AG09309 (cell line): ENCODE results near the gene KAZN.

Experiments used
- DNase-seq: peaks from one replicate; pipeline ENCODE4 v3.0.0-alpha.2; 2010; ENCODE audit warnings: low read depth
- H3K4me3 ChIP-seq: 2 replicates; pipeline ENCODE4 v1.5.1; 2011; ENCODE audit warnings: mild to moderate bottlenecking, low read depth, low read length, moderate library complexity; ENCODE audit not compliant: control insufficient read depth
- TF ChIP-seq, protein P1 (sequence below): IDR thresholded peaks from 2 replicates; pipeline ENCODE4 v1.5.1; 2011; ENCODE audit warnings: mild to moderate bottlenecking, low read depth, low read length, inconsistent platforms; ENCODE audit not compliant: insufficient read depth, control insufficient read depth; ENCODE audit errors: missing control alignments

KAZN gene

DNA sequence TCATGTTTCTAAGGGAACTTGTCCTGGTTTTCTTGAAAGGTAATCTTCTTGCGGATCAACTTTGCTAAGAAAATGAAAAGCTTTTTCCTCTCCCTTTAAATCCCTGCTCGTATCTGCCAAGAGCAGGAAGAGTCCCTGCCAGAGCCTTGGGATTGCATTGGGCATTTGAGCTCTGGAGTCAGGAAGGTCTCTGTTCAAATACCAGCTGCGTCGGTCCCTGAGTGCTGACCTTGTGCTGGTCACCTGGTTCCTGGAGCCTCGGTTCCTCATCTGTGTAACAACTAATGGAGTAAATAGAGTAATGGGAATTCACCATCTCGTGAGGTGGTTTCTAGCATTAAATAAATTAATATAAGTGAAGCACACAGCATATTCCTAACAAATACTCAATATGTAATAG lies 280.5 kb downstream of the KAZN start:
- TF ChIP-seq, protein P1, sequence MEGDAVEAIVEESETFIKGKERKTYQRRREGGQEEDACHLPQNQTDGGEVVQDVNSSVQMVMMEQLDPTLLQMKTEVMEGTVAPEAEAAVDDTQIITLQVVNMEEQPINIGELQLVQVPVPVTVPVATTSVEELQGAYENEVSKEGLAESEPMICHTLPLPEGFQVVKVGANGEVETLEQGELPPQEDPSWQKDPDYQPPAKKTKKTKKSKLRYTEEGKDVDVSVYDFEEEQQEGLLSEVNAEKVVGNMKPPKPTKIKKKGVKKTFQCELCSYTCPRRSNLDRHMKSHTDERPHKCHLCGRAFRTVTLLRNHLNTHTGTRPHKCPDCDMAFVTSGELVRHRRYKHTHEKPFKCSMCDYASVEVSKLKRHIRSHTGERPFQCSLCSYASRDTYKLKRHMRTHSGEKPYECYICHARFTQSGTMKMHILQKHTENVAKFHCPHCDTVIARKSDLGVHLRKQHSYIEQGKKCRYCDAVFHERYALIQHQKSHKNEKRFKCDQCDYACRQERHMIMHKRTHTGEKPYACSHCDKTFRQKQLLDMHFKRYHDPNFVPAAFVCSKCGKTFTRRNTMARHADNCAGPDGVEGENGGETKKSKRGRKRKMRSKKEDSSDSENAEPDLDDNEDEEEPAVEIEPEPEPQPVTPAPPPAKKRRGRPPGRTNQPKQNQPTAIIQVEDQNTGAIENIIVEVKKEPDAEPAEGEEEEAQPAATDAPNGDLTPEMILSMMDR = no peak

DNA sequence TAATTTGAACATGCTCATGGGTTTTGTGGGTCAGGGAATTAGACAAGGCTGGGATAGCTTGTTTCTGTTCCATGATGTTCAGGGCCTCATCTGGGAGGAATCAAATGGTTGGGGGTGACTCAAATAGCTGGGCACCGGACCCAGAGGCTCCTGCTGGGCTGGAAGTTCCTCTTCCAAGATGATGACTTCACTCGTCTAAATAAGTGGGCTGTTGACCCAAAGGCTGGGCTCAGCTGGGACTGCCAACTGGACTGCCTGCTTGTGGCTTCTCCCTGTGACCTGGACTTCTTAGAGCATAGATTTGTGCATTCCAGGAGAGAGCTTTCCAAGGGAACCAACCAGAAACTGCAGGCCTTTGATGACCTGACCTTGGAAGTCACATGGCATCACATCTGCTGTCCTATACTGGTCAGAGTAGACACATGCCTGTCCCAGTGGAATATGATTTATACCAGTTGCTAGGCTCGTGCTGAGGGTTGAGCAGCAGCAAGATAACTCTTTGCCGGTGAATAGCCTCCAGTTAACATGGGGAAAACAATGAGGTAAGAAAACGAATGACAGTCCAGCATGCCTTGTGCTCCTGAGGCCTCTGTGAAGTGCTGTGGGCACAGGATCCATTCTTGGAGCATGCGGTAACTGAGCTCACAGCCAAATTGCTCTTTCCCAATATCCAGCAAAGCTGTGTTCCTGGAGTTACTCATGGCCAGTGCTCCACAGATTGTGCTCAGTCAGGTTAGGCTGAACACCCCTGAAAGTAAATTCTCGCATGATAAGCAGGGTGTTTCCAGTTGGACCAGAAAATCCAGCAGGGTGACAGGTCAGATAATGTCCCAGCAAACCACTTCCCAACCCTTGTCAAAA lies 282.2 kb downstream of the KAZN start:
- DNase-seq = peak; percentile 69
- H3K4me3 ChIP-seq = no peak overlapping the region
- TF ChIP-seq, protein P1 = no peak

More for the DNA sequence above, 280.5 kb downstream of the KAZN start:
- no peak for DNase-seq
- no peak overlapping the region for H3K4me3 ChIP-seq

DNA sequence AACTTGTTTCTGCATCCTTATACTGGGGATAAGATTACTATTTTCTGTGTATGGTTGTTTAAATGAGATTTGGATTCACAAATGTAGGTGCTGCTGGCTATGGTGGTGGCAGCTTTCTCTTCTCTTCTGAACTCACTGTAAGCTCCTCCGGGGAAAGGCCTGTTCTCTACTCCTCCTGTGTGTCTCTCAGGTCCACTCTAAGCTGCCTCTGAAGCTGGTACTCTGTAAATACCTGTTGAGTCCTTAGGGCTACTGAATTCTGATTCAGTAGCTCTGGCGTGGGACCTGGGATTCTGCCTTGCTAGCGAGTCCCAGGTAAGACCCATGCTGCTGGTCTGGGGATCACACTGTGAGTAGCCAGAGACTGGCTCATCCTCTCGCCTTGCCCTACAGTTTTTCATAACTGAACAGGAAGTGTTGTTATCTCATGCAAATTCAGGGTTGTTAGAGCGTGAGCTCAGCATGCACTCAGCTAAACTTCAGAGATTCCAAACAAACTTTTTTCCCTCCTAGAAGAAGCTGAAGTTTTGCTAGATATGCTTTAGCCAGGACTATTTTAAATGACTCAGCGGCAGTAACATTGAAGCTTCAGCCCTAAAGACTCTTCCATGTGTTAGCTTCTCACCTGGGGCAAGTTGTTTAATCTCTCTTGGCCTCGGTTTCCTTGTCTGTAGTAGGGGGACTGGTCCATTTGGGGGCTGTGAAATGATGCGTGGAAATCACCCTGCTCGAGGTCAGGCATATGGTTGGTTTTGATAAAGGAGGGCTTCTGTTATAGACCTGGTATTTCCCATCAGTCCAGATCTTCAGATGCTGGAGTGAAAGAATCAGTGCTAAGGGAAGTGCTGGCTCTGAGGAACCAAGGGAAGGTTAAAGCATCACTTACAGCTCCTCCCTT lies 283.5 kb downstream of the KAZN start:
- TF ChIP-seq, protein P1 = no peak
- H3K4me3 ChIP-seq = no peak overlapping the region
- DNase-seq = no peak

DNA sequence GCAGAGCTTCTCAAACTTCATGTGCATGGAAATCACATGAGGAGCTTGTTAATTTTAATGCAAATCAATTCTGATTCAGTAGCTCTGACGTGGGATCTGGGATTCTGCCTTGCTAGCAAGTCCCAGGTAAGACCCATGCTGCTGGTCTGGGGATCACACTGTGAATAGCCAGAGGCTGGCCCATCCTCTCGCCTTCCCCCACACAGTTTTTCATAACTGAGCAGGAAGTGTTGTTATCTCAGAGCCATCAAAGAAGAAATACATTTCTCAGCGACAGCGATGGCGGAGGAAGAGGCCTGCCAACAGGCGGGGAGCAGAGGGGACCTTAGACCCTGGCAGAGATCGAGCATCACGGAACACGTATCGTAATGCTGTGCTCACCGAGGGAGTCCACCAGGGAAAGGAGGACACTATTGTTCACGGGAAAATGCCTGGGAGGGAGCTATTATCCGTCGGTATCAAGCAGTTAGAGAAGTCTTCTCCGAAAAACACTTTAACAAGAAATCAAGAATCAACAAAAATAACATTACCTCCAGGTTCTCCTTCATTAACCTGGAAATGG lies 286.2 kb downstream of the KAZN start:
- TF ChIP-seq, protein P1 = no peak
- DNase-seq = no peak
- H3K4me3 ChIP-seq = no peak overlapping the region

DNA sequence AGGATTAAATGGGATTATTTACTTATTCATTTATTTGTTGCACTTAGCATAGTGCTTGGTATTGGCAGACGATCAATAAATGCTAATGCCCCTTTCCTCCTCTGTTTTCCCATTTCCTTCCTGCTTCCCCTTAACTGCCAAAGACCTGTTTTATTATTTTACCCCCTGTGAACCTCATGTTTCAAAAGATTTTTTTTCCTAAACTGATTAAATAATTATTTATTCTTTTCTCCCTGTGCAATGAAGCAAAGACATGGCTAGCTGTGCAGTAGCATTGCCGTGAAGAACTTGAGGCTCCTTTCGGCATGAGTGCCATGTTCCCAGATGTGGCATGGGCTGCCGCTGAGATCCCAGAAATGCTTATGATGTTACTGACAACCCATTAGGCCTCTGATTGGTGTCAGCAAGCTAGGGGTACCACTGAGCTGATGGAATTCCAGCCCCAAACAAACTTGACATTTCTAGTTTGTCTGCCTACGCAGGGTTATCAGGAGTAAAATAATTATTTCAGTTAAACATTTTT lies 288.6 kb downstream of the KAZN start:
- TF ChIP-seq, protein P1 = no peak
- no peak overlapping the region for H3K4me3 ChIP-seq
- DNase-seq = no peak

DNA sequence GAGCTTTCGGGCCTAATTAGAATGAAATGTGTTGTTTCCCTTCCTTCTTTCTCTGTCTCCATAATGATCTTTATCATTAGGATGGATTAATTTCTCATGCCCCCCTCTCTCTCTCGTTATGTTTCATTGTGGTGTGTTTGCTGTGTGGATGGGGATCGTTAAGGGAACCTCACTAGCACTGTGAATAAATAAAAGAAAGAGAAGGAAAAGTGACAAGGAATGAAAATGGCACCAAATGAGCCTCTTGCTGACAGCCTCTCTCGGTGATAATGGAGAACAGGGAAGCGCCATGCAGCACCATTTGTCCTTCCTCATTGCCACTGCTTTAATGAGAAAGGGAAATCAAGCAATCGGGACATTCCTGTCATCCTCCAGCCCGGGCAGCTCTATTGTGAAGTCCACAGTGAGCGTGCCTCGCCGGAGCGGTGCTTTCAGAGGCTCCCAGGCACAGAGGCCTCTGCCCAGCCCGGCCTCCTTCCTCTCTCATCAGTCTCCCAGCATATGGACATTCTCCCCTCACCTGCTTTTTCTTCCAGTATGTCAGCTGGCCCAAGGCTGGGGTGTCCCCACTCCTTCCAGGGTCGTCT lies 289.4 kb downstream of the KAZN start:
- H3K4me3 ChIP-seq = no peak overlapping the region
- TF ChIP-seq, protein P1 = no peak
- DNase-seq = no peak
